GM12892 (cell line): ENCODE measurements around the gene LRRC30.

Experiments used
- POLR2A ChIP-seq: IDR thresholded peaks from 2 replicates; pipeline ENCODE4 v1.6.1; 2011; ENCODE audit warnings: low read depth, low read length, control low read depth
- POLR2AphosphoS5 ChIP-seq: IDR thresholded peaks from 2 replicates; pipeline ENCODE4 v1.6.1; 2011; ENCODE audit warnings: low read depth, low read length, control low read depth
- TAF1 ChIP-seq: IDR thresholded peaks from 2 replicates; pipeline ENCODE4 v1.6.1; 2011; ENCODE audit warnings: low read depth, mild to moderate bottlenecking, control low read depth, low read length, borderline replicate concordance

GRCh38 chr18:7190547-7191156 lies 40.2 kb upstream of the LRRC30 start:
- no peak for TF ChIP-seq POLR2A
- TF ChIP-seq TAF1 = no peak
- no peak for TF ChIP-seq POLR2AphosphoS5
